ENCODE results near the gene CORO7.

DNA sequence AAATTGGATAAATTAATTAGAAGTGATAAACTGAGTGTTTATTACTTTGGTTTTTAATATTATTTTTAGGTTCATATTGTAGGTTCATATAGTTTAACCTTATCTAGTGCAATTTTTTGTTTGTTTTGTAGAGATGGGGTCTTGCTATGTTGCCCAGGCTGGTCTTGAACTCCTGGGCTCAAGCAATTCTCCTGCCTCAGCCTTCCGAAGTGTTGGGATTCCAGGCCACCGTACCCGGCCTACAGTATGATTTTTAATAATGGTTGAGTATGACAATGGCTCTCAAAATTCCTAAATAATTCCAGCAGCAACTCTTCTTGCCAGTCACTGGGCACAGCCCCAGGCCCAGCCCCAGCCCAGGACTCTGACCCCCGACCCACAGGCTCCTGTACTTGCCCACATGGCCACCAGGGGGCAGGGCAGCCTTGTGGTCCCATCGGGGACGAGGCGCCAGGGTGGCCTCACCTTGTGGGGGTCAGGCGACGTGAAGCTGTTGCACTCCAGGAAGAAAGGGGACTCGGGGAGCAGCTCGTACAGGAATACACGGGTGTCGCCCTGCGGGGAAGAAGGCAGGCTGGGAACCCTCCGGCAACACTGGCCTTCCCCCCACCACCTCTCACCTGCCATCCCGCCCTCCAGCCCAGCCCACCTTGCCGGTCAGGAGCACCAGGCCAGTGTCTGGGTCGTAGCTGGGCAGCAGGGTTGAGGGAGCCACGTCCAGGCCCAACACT, 57.4 kb downstream of the CORO7 start:
- TF ChIP-seq TAF1 (IDR thresholded peaks at IDR 0.05; ENCODE audit: borderline replicate concordance, insufficient read depth, low read length): no peak
- no peak for TF ChIP-seq POLR2AphosphoS5 (IDR thresholded peaks at IDR 0.05; ENCODE audit: low read depth, low read length)
- no peak for TF ChIP-seq SIN3A (IDR thresholded peaks at IDR 0.05; ENCODE audit: borderline replicate concordance, insufficient read depth, low read length)

Data from PFSK-1 (cell line).